OCI-LY7 (cell line): Measurements from ENCODE around the gene CSHL1.

Source experiments
- EZH2phosphoT487 ChIP-seq: fragments of 200-600 bp; sonication (generic); IDR thresholded peaks from 2 replicates; pipeline ENCODE4 v1.6.1; 2018; ENCODE audit warnings: low read depth, borderline replicate concordance, mild to moderate bottlenecking, mixed run types, antibody characterized with exemption, low read length, moderate library complexity, mixed read lengths
- TF ChIP-seq, protein P1 (sequence below): fragments of 200-600 bp; sonication (generic); conservative IDR thresholded peaks from 2 replicates; pipeline ENCODE4 v1.5.1; 2014; ENCODE audit warnings: mild to moderate bottlenecking, antibody characterized with exemption, low read length, moderate library complexity, mixed read lengths

- TF ChIP-seq, protein P1, sequence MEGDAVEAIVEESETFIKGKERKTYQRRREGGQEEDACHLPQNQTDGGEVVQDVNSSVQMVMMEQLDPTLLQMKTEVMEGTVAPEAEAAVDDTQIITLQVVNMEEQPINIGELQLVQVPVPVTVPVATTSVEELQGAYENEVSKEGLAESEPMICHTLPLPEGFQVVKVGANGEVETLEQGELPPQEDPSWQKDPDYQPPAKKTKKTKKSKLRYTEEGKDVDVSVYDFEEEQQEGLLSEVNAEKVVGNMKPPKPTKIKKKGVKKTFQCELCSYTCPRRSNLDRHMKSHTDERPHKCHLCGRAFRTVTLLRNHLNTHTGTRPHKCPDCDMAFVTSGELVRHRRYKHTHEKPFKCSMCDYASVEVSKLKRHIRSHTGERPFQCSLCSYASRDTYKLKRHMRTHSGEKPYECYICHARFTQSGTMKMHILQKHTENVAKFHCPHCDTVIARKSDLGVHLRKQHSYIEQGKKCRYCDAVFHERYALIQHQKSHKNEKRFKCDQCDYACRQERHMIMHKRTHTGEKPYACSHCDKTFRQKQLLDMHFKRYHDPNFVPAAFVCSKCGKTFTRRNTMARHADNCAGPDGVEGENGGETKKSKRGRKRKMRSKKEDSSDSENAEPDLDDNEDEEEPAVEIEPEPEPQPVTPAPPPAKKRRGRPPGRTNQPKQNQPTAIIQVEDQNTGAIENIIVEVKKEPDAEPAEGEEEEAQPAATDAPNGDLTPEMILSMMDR = no peak
- TF ChIP-seq EZH2phosphoT487 = no peak
These were observed 30.4 kb downstream of the CSHL1 start for GRCh38 chr17:63880706-63881105.
